Measurements from ENCODE around the gene RPS27A.
"Not testable (repeated sequence)": the region's sequence is repeated elsewhere in the genome, so short reads cannot be mapped to it uniquely, and the experiment has no call there.

DNA sequence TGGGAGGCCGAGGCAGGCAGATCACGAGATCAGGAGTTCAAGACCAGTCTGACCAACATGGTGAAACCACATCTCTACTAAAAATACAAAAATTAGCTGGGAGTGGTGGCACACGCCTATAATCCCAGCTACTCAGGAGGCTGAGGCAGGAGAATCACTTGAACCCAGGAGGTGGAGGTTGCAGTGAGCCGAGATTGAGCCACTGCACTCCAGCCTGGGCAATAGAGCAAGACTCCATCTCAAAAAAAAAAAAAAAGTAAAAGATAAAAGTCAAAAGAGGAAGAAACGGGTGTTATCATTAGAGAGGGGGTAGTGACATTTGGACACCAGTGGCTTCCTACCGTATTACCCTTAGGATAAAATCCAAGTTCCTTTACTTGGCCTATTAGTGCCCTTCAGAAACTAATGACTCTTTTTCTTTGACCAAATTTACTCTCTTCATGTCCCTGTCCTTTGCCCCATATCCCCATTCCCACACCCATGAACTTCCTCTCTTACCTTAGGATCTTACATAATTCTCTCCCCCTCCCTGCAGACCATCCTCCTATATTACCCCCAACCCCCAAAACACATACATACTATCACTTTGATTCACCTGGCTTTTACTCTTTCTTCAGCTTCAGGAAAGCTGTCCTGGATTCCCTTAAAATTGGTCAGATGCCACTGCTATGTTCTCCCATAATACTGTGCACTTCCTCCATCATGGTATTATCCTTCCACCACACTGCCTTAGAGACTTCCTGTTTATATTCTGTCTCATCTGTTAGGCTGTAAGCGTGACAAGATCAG, 4.9 kb upstream of the RPS27A start:
- TF ChIP-seq POLR2A (IDR thresholded peaks at IDR 0.05; ENCODE audit: extremely low read depth, insufficient read length); MYC (IDR thresholded peaks at IDR 0.05; ENCODE audit: low read depth, low read length): not testable (repeated sequence)
- TF ChIP-seq, protein P1, sequence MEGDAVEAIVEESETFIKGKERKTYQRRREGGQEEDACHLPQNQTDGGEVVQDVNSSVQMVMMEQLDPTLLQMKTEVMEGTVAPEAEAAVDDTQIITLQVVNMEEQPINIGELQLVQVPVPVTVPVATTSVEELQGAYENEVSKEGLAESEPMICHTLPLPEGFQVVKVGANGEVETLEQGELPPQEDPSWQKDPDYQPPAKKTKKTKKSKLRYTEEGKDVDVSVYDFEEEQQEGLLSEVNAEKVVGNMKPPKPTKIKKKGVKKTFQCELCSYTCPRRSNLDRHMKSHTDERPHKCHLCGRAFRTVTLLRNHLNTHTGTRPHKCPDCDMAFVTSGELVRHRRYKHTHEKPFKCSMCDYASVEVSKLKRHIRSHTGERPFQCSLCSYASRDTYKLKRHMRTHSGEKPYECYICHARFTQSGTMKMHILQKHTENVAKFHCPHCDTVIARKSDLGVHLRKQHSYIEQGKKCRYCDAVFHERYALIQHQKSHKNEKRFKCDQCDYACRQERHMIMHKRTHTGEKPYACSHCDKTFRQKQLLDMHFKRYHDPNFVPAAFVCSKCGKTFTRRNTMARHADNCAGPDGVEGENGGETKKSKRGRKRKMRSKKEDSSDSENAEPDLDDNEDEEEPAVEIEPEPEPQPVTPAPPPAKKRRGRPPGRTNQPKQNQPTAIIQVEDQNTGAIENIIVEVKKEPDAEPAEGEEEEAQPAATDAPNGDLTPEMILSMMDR (IDR thresholded peaks at IDR 0.05; ENCODE audit: low read depth, low read length): not testable (repeated sequence)

Measured in NB4 (cell line).